Measurements from ENCODE around the gene AKAP8L. TPM values are rescaled to one million over a fixed set of nuclear protein-coding genes. Genes with fewer than 3 reads are reported as not detected.
"Not testable (repeated sequence)": the region's sequence is repeated elsewhere in the genome, so short reads cannot be mapped to it uniquely, and the experiment has no call there.

The AKAP8L gene
- total RNA-seq, 2 donors from 2014 or later = 147 to 196 TPM

DNA sequence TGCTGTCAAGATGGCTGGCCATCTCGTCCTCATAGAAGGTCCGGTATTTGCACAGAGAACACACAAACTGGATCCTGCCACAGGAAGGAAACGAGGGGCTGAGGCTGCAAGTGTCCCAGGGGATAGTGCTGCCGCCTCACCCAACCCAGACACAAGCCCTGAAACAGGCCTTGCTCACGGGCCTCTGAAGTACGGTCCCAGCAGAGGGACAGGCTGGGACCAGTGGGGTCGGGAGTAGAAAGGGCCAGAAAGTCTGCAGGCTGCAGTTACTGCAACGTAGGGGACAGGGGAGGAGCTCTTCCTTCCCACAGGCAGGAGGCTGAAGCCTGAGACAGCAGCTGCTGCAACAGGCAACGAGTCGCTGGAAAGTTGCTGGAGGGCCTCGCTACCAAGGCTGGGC lies 21.0 kb downstream of the AKAP8L start:
- peaks cover 39 to 43% of the 10 kb centered on the region in 2 donors for H3K36me3 ChIP-seq (replicated peaks in 1 of 2; ENCODE audit: insufficient read depth in 1 of 2, low read depth in 2 of 2)
- ATAC-seq = no peak
- WGBS, 2 donors = 75 to 86% methylated on average over 11 of the region's 11 CpGs
- H3K4me1 ChIP-seq = no peaks in the 10 kb centered on the region
- TF ChIP-seq POLR2A (IDR thresholded peaks at IDR 0.05) = no peak
- TF ChIP-seq, protein P1, sequence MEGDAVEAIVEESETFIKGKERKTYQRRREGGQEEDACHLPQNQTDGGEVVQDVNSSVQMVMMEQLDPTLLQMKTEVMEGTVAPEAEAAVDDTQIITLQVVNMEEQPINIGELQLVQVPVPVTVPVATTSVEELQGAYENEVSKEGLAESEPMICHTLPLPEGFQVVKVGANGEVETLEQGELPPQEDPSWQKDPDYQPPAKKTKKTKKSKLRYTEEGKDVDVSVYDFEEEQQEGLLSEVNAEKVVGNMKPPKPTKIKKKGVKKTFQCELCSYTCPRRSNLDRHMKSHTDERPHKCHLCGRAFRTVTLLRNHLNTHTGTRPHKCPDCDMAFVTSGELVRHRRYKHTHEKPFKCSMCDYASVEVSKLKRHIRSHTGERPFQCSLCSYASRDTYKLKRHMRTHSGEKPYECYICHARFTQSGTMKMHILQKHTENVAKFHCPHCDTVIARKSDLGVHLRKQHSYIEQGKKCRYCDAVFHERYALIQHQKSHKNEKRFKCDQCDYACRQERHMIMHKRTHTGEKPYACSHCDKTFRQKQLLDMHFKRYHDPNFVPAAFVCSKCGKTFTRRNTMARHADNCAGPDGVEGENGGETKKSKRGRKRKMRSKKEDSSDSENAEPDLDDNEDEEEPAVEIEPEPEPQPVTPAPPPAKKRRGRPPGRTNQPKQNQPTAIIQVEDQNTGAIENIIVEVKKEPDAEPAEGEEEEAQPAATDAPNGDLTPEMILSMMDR (IDR thresholded peaks at IDR 0.05) = no peak
- H3K4me3 ChIP-seq = no peak overlapping the region
- no peaks in the 10 kb centered on the region for H3K9me3 ChIP-seq
- H3K27me3 ChIP-seq = no peaks in the 10 kb centered on the region
- intact Hi-C loops (cut with DNase I) = no loop called here
- DNase-seq = no peak
- no peak overlapping the region for H3K27ac ChIP-seq

DNA sequence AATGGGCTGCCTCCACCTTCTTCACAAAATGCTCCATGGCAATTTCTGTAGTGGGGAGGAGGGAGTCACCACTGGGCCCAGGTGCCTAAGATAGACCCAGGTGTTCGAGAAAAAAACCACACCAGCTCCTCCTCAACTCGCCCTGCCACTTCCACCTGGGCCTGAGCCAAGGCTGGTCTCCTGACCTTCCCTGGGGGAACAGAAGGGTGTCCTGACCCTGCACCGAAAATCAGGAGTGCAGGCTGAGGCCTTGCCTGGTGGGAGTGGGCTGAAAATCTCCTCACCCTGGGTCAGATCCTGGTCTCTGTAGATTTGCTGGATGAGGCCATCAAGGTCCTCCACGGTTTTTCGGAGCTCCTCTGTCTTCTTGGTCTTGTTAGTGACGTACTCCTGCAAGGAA lies 21.6 kb downstream of the AKAP8L start:
- Histone ChIP-seq H3K36me3 (replicated peaks in 1 of 2; ENCODE audit: insufficient read depth in 1 of 2, low read depth in 2 of 2) (peaks cover 39 to 41% of the 10 kb centered on the region in 2 donors), H3K27me3 (no peaks in the 10 kb centered on the region), H3K9me3 (no peaks in the 10 kb centered on the region), H3K4me1 (no peaks in the 10 kb centered on the region), H3K4me3 (no peak overlapping the region), H3K27ac (no peak overlapping the region)
- no peak for DNase-seq
- no peak for ATAC-seq
- 83 to 100% methylated on average over 1 to 6 of the region's 6 CpGs for WGBS, 2 donors
- no peak for TF ChIP-seq POLR2A (IDR thresholded peaks at IDR 0.05)
- TF ChIP-seq, protein P1 (IDR thresholded peaks at IDR 0.05) = no peak
- intact Hi-C loops (cut with DNase I) = no loop called here

GRCh38 chr19:15396436-15396835 lies 22.4 kb downstream of the AKAP8L start:
- no peak for ATAC-seq
- 97 to 98% methylated on average over 3 of the region's 3 CpGs for WGBS, 2 donors
- TF ChIP-seq POLR2A (IDR thresholded peaks at IDR 0.05) = no peak
- TF ChIP-seq, protein P1 (IDR thresholded peaks at IDR 0.05) = no peak

DNA sequence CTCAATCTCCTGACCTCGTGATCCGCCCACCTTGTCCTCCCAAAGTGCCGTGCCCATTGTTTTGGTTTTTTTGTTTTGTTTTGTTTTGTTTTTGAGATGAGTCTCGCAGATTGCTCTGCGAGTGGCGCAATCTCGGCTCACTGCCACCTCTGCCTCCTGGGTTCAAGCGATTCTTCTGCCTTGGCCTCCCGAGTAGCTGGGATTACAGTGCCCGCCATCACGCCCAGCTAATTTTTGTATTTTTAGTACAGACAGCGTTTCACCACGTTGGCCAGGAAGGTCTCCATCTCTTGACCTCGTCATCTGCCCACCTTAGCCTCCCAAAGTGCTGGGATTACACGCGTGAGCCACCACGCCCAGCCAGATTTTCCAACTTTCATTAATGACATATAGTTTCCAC lies 23.5 kb downstream of the AKAP8L start:
- 93% methylated on average over 17 of the region's 17 CpGs for WGBS, 2 donors
- H3K27me3 ChIP-seq; H3K4me3 ChIP-seq; H3K9me3 ChIP-seq; intact Hi-C loops (cut with DNase I); H3K27ac ChIP-seq; ATAC-seq; DNase-seq; H3K4me1 ChIP-seq: not testable (repeated sequence)
- H3K36me3 ChIP-seq (replicated peaks in 1 of 2; ENCODE audit: insufficient read depth in 1 of 2, low read depth in 2 of 2) = peaks cover 34 to 36% of the 10 kb centered on the region in 2 donors

More at GRCh38 chr19:15396436-15396835, 22.4 kb downstream of the AKAP8L start:
- Histone ChIP-seq H3K9me3 (no peaks in the 10 kb centered on the region), H3K4me1 (no peaks in the 10 kb centered on the region), H3K4me3 (no peak overlapping the region), H3K36me3 (replicated peaks in 1 of 2; ENCODE audit: insufficient read depth in 1 of 2, low read depth in 2 of 2) (peaks cover 39 to 44% of the 10 kb centered on the region in 2 donors), H3K27me3 (no peaks in the 10 kb centered on the region), H3K27ac (no peak overlapping the region)
- no peak for DNase-seq
- intact Hi-C loops (cut with DNase I) = no loop called here

DNA sequence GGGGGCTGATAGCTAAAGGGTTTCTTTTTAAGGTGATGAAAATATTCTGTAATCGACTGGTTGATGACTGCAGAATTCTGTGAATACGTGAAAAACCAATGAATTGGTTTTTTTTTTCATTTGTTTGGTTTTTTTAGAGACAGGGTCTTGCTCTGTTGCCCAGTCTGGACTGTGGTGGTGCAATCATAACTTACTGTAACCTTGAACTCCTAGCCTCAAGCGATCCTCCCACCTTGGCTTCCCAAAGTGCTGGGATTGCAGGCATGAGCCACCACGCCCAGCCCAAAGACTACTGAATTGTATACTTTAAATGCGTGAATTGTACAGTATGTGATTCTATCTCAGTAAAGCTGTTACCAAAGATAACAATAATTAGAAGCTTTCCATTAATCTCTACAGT lies 24.4 kb downstream of the AKAP8L start:
- no peak for TF ChIP-seq POLR2A (IDR thresholded peaks at IDR 0.05)
- TF ChIP-seq, protein P1 (IDR thresholded peaks at IDR 0.05) = no peak
- Histone ChIP-seq H3K4me1 (no peaks in the 10 kb centered on the region), H3K9me3 (no peaks in the 10 kb centered on the region), H3K36me3 (replicated peaks in 1 of 2; ENCODE audit: insufficient read depth in 1 of 2, low read depth in 2 of 2) (peaks cover 30 to 31% of the 10 kb centered on the region in 2 donors), H3K27me3 (no peaks in the 10 kb centered on the region), H3K4me3 (no peak overlapping the region), H3K27ac (no peak overlapping the region)
- intact Hi-C loops (cut with DNase I) = no loop called here
- ATAC-seq (no peak), DNase-seq (no peak)
- 86 to 90% methylated on average over 5 of the region's 5 CpGs for WGBS, 2 donors
